ENCODE results near the gene TEX53.

DNA sequence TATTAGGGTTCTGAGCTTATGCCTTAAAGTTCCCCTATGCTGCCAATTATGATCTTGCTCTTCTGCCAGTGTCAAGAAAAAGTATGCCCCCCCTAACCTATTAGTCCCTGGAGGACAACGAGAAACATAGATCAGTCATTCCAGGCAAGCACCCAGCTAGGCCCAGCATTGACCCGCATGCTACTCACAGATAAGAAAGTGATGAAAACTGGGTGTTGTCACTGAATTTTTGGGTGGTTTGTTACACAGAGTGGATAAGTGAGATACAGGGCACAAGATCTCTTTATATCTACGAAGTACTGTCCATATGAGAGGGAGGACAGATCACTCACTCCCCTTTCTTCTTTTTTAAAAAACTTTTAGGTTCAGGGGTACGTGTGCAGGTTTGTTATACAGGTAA is 30.8 kb upstream of the TEX53 start:
- TF ChIP-seq EZH2phosphoT487 (IDR thresholded peaks at IDR 0.05; ENCODE audit: borderline replicate concordance, low read depth) (no peak), JUND (IDR thresholded peaks at IDR 0.05) (no peak)
- TF ChIP-seq, protein P1, sequence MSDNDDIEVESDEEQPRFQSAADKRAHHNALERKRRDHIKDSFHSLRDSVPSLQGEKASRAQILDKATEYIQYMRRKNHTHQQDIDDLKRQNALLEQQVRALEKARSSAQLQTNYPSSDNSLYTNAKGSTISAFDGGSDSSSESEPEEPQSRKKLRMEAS (IDR thresholded peaks at IDR 0.05; ENCODE audit: low read depth) = no peak
